Measurements from ENCODE around the gene UGT1A9. TPM values are rescaled to one million over a fixed set of nuclear protein-coding genes. Genes with fewer than 3 reads are reported as not detected.

Gene UGT1A9
- polyA plus RNA-seq, 1 of the 3 experiments (the other 2 are of a cell fraction) = not detected

- Histone ChIP-seq H3K36me3 (replicated peaks in 1 of 2; ENCODE audit: control insufficient read depth in 1 of 2, insufficient read depth in 2 of 2, low read length in 1 of 2) (no peaks in the 10 kb centered on the region), H3K4me3 (ENCODE audit: low read depth in 2 of 2, low read length in 1 of 2) (no peak overlapping the region), H3K27ac (ENCODE audit: low read depth in 2 of 2, low read length in 1 of 2) (no peak overlapping the region), H3K9ac (no peak overlapping the region), H3K9me3 (no peaks in the 10 kb centered on the region), H4K20me1 (ENCODE audit: insufficient read depth) (no peaks in the 10 kb centered on the region), H3F3A (replicated peaks; ENCODE audit: insufficient read depth) (no peaks in the 10 kb centered on the region), H3K79me2 (ENCODE audit: insufficient read depth) (no peaks in the 10 kb centered on the region), H3K4me1 (ENCODE audit: control insufficient read depth in 1 of 2, insufficient read depth in 2 of 2, low read depth in 1 of 2, low read length in 1 of 2) (no peaks in the 10 kb centered on the region), H3K9me2 (no peaks in the 10 kb centered on the region), H3K4me2 (no peak overlapping the region), H3K27me3 (ENCODE audit: insufficient read depth) (no peaks in the 10 kb centered on the region), H2AFZ (ENCODE audit: low read depth) (no peak overlapping the region)
- POLR2A ChIA-PET = no interaction called here
- 75% methylated on average over 3 of the region's 3 CpGs for WGBS (ENCODE audit: low lambda C conversion rate)
- TF ChIP-seq FOXM1 (IDR thresholded peaks at IDR 0.05; ENCODE audit: low read depth) (no peak), FOSL2 (IDR thresholded peaks at IDR 0.05; ENCODE audit: borderline replicate concordance, low read depth) (no peak), GATA2 (CRISPR knock-in tag; IDR thresholded peaks at IDR 0.05) (no peak), IRF3 (IDR thresholded peaks at IDR 0.05; ENCODE audit: low read depth, low read length) (no peak), NFIC (IDR thresholded peaks at IDR 0.05; ENCODE audit: borderline replicate concordance) (no peak), MXI1 (IDR thresholded peaks at IDR 0.05; ENCODE audit: low read depth, low read length) (no peak), EZH2phosphoT487 (IDR thresholded peaks at IDR 0.05; ENCODE audit: borderline replicate concordance, low read depth) (no peak), RAD21 (IDR thresholded peaks at IDR 0.05; ENCODE audit: low read length) (no peak), CHD2 (IDR thresholded peaks at IDR 0.05; ENCODE audit: low read length, partially characterized antibody) (no peak), YY1 (IDR thresholded peaks at IDR 0.05; ENCODE audit: low read depth) (no peak), MAX (IDR thresholded peaks at IDR 0.05; ENCODE audit: low read depth) (no peak), RCOR1 (IDR thresholded peaks at IDR 0.05; ENCODE audit: low read length) (no peak), PBX3 (IDR thresholded peaks at IDR 0.05) (no peak)
- TF ChIP-seq, protein P1, sequence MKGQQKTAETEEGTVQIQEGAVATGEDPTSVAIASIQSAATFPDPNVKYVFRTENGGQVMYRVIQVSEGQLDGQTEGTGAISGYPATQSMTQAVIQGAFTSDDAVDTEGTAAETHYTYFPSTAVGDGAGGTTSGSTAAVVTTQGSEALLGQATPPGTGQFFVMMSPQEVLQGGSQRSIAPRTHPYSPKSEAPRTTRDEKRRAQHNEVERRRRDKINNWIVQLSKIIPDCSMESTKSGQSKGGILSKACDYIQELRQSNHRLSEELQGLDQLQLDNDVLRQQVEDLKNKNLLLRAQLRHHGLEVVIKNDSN (IDR thresholded peaks at IDR 0.05; ENCODE audit: borderline replicate concordance, low read depth) = no peak
- TF ChIP-seq, protein P2, sequence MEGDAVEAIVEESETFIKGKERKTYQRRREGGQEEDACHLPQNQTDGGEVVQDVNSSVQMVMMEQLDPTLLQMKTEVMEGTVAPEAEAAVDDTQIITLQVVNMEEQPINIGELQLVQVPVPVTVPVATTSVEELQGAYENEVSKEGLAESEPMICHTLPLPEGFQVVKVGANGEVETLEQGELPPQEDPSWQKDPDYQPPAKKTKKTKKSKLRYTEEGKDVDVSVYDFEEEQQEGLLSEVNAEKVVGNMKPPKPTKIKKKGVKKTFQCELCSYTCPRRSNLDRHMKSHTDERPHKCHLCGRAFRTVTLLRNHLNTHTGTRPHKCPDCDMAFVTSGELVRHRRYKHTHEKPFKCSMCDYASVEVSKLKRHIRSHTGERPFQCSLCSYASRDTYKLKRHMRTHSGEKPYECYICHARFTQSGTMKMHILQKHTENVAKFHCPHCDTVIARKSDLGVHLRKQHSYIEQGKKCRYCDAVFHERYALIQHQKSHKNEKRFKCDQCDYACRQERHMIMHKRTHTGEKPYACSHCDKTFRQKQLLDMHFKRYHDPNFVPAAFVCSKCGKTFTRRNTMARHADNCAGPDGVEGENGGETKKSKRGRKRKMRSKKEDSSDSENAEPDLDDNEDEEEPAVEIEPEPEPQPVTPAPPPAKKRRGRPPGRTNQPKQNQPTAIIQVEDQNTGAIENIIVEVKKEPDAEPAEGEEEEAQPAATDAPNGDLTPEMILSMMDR (IDR thresholded peaks at IDR 0.05) = no peak
- DNase-seq = no peak
- CTCF ChIA-PET = no interaction called here
Measured at GRCh38 chr2:233672886-233673285, 1.2 kb downstream of the UGT1A9 start.
